ENCODE data around the gene MBD5.

The MBD5 gene

GRCh38 chr2:148493822-148494563 lies 473.1 kb downstream of the MBD5 start:
- peak overlapping the region; percentile 23; the same call in 1 of the 2 replicates for H3K4me3 ChIP-seq (ENCODE audit: low read depth, low read length)
- TF ChIP-seq, protein P1, sequence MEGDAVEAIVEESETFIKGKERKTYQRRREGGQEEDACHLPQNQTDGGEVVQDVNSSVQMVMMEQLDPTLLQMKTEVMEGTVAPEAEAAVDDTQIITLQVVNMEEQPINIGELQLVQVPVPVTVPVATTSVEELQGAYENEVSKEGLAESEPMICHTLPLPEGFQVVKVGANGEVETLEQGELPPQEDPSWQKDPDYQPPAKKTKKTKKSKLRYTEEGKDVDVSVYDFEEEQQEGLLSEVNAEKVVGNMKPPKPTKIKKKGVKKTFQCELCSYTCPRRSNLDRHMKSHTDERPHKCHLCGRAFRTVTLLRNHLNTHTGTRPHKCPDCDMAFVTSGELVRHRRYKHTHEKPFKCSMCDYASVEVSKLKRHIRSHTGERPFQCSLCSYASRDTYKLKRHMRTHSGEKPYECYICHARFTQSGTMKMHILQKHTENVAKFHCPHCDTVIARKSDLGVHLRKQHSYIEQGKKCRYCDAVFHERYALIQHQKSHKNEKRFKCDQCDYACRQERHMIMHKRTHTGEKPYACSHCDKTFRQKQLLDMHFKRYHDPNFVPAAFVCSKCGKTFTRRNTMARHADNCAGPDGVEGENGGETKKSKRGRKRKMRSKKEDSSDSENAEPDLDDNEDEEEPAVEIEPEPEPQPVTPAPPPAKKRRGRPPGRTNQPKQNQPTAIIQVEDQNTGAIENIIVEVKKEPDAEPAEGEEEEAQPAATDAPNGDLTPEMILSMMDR (IDR thresholded peaks at IDR 0.05; ENCODE audit: insufficient read depth, low read depth, low read length, missing control alignments) = no peak
- peak; percentile 12 for DNase-seq (ENCODE audit: low read depth)

GRCh38 chr2:148495586-148495985 lies 474.7 kb downstream of the MBD5 start:
- TF ChIP-seq, protein P1 (IDR thresholded peaks at IDR 0.05; ENCODE audit: insufficient read depth, low read depth, low read length, missing control alignments) = no peak
- DNase-seq (ENCODE audit: low read depth) = no peak
- H3K4me3 ChIP-seq (ENCODE audit: low read depth, low read length) = no peak overlapping the region

DNA sequence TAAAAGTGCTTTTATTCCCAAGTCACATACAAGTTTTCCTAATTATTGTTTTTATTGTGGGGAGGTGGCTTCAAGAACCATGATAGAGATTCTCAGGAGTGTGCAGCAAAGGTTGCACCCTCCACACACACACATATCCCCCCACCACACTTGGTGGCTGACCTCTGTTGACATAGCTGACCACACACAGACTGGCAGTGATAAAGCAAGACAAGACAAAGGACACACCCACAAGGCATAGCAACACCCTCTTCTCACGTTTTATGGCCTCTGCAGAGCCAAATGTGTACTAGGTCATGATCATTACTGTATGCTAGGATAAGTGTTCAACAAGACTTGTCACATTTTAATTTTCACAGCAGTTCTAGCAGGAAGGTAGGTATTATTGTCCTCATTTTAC lies 480.7 kb downstream of the MBD5 start:
- DNase-seq (ENCODE audit: low read depth) = no peak
- no peak overlapping the region for H3K4me3 ChIP-seq (ENCODE audit: low read depth, low read length)
- TF ChIP-seq, protein P1 (IDR thresholded peaks at IDR 0.05; ENCODE audit: insufficient read depth, low read depth, low read length, missing control alignments) = no peak

DNA sequence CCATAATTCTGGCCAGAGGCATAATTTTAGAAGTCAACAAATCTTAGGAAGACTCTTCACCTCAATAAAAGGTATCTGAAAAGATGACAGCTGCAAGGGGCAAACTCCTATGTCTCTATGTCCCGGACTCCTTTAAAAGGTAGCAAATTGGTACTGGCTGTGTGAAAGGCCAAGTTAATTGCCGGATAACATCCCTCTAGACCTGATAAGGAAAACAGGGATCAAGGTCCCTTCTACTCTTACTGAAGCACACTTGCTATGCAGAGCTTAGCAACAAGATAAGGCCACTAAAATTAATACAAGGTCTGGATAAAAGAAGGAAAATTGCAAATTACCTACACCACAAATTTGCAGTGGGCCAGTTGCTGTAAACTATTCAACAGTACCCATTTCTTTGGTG lies 482.6 kb downstream of the MBD5 start:
- no peak overlapping the region for H3K4me3 ChIP-seq (ENCODE audit: low read depth, low read length)
- TF ChIP-seq, protein P1 (IDR thresholded peaks at IDR 0.05; ENCODE audit: insufficient read depth, low read depth, low read length, missing control alignments) = no peak
- no peak for DNase-seq (ENCODE audit: low read depth)

GRCh38 chr2:148507970-148508369 lies 487.1 kb downstream of the MBD5 start:
- H3K4me3 ChIP-seq (ENCODE audit: low read depth, low read length) = no peak overlapping the region
- DNase-seq (ENCODE audit: low read depth) = no peak

GRCh38 chr2:148508878-148509287 lies 488.0 kb downstream of the MBD5 start:
- TF ChIP-seq, protein P1 (IDR thresholded peaks at IDR 0.05; ENCODE audit: insufficient read depth, low read depth, low read length, missing control alignments) = no peak
- peak overlapping the region; percentile 40; the same call in 1 of the 2 replicates for H3K4me3 ChIP-seq (ENCODE audit: low read depth, low read length)
- no peak for DNase-seq (ENCODE audit: low read depth)

More at GRCh38 chr2:148507970-148508369, 487.1 kb downstream of the MBD5 start:
- TF ChIP-seq, protein P1 (IDR thresholded peaks at IDR 0.05; ENCODE audit: insufficient read depth, low read depth, low read length, missing control alignments) = no peak

Measured in GM12865 (cell line).